Neural cell (in vitro differentiated cells): Measurements from ENCODE around the gene FXN. TPM values are rescaled to one million over a fixed set of nuclear protein-coding genes. Genes with fewer than 3 reads are reported as not detected.
A peak's percentile ranks its signal among the peaks of the same experiment; 100 is the strongest.

Source experiments
- H2AFZ ChIP-seq: fragments of 200-600, 300-800 bp; sonication (generic), shearing (Covaris generic); 2 replicates; pipeline ENCODE4 v1.6.0; 2014; ENCODE audit warnings: low read depth, mild to moderate bottlenecking, antibody characterized with exemption, low read length, moderate library complexity
- H3F3A ChIP-seq: fragments of 200-600 bp; shearing (Covaris generic); 2 replicates; pipeline ENCODE4 v1.6.1; 2016; ENCODE audit warnings: mild to moderate bottlenecking, moderate library complexity, mixed read lengths, antibody characterized with exemption, low read length; ENCODE audit not compliant: insufficient read depth, poor library complexity, severe bottlenecking
- H3K27ac ChIP-seq: fragments of 200-600, 300-800 bp; sonication (generic), shearing (Covaris generic); 2 replicates; pipeline ENCODE4 v1.5.1; 2014; ENCODE audit warnings: mild to moderate bottlenecking, low read length, moderate library complexity
- H3K27me3 ChIP-seq: fragments of 300-800, 200-600 bp; sonication (generic), shearing (Covaris generic); 2 replicates; pipeline ENCODE4 v1.6.0; 2014; ENCODE audit warnings: mild to moderate bottlenecking, low read depth, low read length, moderate library complexity; ENCODE audit not compliant: insufficient read depth
- H3K36me3 ChIP-seq: fragments of 300-800, 200-600 bp; sonication (generic), shearing (Covaris generic); 2 replicates; pipeline ENCODE4 v1.5.1; 2014; ENCODE audit warnings: mild to moderate bottlenecking, antibody characterized with exemption, low read length, moderate library complexity; ENCODE audit not compliant: insufficient read depth
- H3K4me2 ChIP-seq: fragments of 300-800, 200-600 bp; sonication (generic), shearing (Covaris generic); 2 replicates; pipeline ENCODE4 v1.6.0; 2014; ENCODE audit warnings: mild to moderate bottlenecking, low read length
- H3K4me3 ChIP-seq: fragments of 300-800, 200-600 bp; sonication (generic), shearing (Covaris generic); 2 replicates; pipeline ENCODE4 v1.5.1; 2014; ENCODE audit warnings: mild to moderate bottlenecking, low read length, moderate library complexity
- H3K79me2 ChIP-seq: fragments of 200-600 bp; shearing (Covaris generic); replicated peaks from 2 replicates; pipeline ENCODE4 v1.6.0; 2014; ENCODE audit warnings: mild to moderate bottlenecking, low read length, moderate library complexity; ENCODE audit not compliant: insufficient read depth
- H3K9ac ChIP-seq: fragments of 300-800, 200-600 bp; sonication (generic), shearing (Covaris generic); 2 replicates; pipeline ENCODE4 v1.6.1; 2016; ENCODE audit warnings: mild to moderate bottlenecking, low read length, mixed read lengths
- H3K9me2 ChIP-seq: fragments of 200-600 bp; shearing (Covaris generic); 2 replicates; pipeline ENCODE4 v1.6.1; 2016; ENCODE audit warnings: mild to moderate bottlenecking, low read length, mixed read lengths; ENCODE audit not compliant: insufficient read depth
- H3K9me3 ChIP-seq: fragments of 200-600, 300-800 bp; sonication (generic), shearing (Covaris generic); 2 replicates; pipeline ENCODE4 v1.6.1; 2016; ENCODE audit warnings: mild to moderate bottlenecking, mixed run types, low read length, moderate library complexity, mixed read lengths
- H4K20me1 ChIP-seq: fragments of 200-600 bp; shearing (Covaris generic); 2 replicates; pipeline ENCODE4 v1.6.1; 2016; ENCODE audit warnings: mild to moderate bottlenecking, mixed run types; ENCODE audit not compliant: insufficient read depth
- EP300 ChIP-seq: fragments of 450-650 bp; conservative IDR thresholded peaks from 2 replicates; pipeline ENCODE4 v1.6.1; 2014; ENCODE audit warnings: antibody characterized with exemption, mild to moderate bottlenecking, moderate library complexity; ENCODE audit not compliant: poor library complexity, severe bottlenecking
- EZH2 ChIP-seq: fragments of 200-600, 300-800 bp; shearing (Covaris generic), sonication (generic); IDR thresholded peaks from 2 replicates; pipeline ENCODE4 v1.6.1; 2014; ENCODE audit warnings: antibody characterized with exemption, low read length, borderline replicate concordance, mild to moderate bottlenecking; ENCODE audit not compliant: insufficient read depth, poor library complexity, severe bottlenecking
- MXI1 ChIP-seq: fragments of 450-650 bp; conservative IDR thresholded peaks from 2 replicates; pipeline ENCODE4 v1.6.1; 2014; ENCODE audit warnings: antibody characterized with exemption, mild to moderate bottlenecking; ENCODE audit not compliant: poor library complexity, severe bottlenecking
- POLR2AphosphoS5 ChIP-seq: IDR thresholded peaks from 2 replicates; pipeline ENCODE4 v1.6.1; 2012
- RAD21 ChIP-seq: fragments of 450-650 bp; conservative IDR thresholded peaks from 2 replicates; pipeline ENCODE4 v1.6.1; 2014; ENCODE audit warnings: antibody characterized with exemption, mild to moderate bottlenecking, moderate library complexity
- SMC3 ChIP-seq: fragments of 450-650 bp; conservative IDR thresholded peaks from 2 replicates; pipeline ENCODE4 v1.6.1; 2014; ENCODE audit warnings: antibody characterized with exemption, mild to moderate bottlenecking, moderate library complexity; ENCODE audit not compliant: poor library complexity
- TAF1 ChIP-seq: IDR thresholded peaks from 2 replicates; pipeline ENCODE4 v1.6.1; 2012; ENCODE audit warnings: low read depth
- polyA plus RNA-seq: library from polyadenylated mRNA; depleted of rRNA; stranded (reverse); fragments of >200 nt; gene quantifications from 2 replicates; pipeline ENCODE4 v1.2.3, GENCODE V29; 2014
- TF ChIP-seq, protein P1 (sequence below): IDR thresholded peaks from 2 replicates; pipeline ENCODE4 v1.6.1; 2012; ENCODE audit warnings: borderline replicate concordance
- TF ChIP-seq, protein P2 (sequence below): fragments of 450-650 bp; IDR thresholded peaks from 2 replicates; pipeline ENCODE4 v1.5.1; 2014; ENCODE audit warnings: antibody characterized with exemption, mild to moderate bottlenecking, moderate library complexity; ENCODE audit not compliant: poor library complexity, severe bottlenecking

FXN gene
- polyA plus RNA-seq, 1 donor from 2014 or later, result 3.5 TPM

DNA sequence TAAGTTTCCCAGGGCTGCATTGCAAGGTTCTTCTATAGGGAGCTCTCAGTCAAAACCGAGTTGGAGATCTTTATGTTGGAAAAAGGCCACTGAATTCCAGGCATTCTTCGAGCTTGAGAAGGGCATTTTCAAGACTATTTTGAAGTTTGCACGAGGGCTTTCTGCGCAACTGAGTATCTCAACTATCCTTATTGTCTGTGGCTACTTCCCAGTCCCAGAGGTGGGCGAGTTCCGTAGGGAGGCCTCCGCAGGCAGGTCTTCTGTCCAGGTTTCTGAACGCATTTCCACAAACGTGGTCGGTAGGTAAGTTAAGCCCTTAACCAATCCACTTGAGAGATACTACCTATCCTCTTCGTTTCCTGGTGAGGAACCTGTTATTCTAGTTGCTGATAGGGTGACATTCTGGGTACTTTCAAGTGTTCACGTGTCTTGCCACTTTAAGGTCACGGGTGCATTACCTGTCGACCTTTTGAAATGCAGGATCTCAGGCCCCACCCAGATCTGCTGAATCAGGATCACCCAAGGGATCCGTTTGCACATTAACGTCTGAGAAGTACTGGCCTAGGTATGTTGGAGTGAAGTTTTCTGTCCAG, 87.1 kb downstream of the FXN start:
- Histone ChIP-seq H3K4me3 (peak overlapping the region; percentile 80), H3K79me2 (no peaks in the 10 kb centered on the region), H3K27ac (no peak overlapping the region), H3K9me2 (no peaks in the 10 kb centered on the region), H3K9ac (no peak overlapping the region), H2AFZ (no peak overlapping the region), H3K36me3 (no peaks in the 10 kb centered on the region), H3K9me3 (no peaks in the 10 kb centered on the region), H3K4me2 (peak overlapping the region; percentile 90), H3F3A (no peaks in the 10 kb centered on the region), H4K20me1 (no peaks in the 10 kb centered on the region), H3K27me3 (peaks cover 32% of the 10 kb centered on the region)
- TF ChIP-seq TAF1 (no peak), POLR2AphosphoS5 (no peak), EZH2 (no peak), MXI1 (no peak), RAD21 (no peak), EP300 (no peak), SMC3 (no peak)
- TF ChIP-seq, protein P1, sequence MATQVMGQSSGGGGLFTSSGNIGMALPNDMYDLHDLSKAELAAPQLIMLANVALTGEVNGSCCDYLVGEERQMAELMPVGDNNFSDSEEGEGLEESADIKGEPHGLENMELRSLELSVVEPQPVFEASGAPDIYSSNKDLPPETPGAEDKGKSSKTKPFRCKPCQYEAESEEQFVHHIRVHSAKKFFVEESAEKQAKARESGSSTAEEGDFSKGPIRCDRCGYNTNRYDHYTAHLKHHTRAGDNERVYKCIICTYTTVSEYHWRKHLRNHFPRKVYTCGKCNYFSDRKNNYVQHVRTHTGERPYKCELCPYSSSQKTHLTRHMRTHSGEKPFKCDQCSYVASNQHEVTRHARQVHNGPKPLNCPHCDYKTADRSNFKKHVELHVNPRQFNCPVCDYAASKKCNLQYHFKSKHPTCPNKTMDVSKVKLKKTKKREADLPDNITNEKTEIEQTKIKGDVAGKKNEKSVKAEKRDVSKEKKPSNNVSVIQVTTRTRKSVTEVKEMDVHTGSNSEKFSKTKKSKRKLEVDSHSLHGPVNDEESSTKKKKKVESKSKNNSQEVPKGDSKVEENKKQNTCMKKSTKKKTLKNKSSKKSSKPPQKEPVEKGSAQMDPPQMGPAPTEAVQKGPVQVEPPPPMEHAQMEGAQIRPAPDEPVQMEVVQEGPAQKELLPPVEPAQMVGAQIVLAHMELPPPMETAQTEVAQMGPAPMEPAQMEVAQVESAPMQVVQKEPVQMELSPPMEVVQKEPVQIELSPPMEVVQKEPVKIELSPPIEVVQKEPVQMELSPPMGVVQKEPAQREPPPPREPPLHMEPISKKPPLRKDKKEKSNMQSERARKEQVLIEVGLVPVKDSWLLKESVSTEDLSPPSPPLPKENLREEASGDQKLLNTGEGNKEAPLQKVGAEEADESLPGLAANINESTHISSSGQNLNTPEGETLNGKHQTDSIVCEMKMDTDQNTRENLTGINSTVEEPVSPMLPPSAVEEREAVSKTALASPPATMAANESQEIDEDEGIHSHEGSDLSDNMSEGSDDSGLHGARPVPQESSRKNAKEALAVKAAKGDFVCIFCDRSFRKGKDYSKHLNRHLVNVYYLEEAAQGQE, result no peak
- TF ChIP-seq, protein P2, sequence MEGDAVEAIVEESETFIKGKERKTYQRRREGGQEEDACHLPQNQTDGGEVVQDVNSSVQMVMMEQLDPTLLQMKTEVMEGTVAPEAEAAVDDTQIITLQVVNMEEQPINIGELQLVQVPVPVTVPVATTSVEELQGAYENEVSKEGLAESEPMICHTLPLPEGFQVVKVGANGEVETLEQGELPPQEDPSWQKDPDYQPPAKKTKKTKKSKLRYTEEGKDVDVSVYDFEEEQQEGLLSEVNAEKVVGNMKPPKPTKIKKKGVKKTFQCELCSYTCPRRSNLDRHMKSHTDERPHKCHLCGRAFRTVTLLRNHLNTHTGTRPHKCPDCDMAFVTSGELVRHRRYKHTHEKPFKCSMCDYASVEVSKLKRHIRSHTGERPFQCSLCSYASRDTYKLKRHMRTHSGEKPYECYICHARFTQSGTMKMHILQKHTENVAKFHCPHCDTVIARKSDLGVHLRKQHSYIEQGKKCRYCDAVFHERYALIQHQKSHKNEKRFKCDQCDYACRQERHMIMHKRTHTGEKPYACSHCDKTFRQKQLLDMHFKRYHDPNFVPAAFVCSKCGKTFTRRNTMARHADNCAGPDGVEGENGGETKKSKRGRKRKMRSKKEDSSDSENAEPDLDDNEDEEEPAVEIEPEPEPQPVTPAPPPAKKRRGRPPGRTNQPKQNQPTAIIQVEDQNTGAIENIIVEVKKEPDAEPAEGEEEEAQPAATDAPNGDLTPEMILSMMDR, result no peak

DNA sequence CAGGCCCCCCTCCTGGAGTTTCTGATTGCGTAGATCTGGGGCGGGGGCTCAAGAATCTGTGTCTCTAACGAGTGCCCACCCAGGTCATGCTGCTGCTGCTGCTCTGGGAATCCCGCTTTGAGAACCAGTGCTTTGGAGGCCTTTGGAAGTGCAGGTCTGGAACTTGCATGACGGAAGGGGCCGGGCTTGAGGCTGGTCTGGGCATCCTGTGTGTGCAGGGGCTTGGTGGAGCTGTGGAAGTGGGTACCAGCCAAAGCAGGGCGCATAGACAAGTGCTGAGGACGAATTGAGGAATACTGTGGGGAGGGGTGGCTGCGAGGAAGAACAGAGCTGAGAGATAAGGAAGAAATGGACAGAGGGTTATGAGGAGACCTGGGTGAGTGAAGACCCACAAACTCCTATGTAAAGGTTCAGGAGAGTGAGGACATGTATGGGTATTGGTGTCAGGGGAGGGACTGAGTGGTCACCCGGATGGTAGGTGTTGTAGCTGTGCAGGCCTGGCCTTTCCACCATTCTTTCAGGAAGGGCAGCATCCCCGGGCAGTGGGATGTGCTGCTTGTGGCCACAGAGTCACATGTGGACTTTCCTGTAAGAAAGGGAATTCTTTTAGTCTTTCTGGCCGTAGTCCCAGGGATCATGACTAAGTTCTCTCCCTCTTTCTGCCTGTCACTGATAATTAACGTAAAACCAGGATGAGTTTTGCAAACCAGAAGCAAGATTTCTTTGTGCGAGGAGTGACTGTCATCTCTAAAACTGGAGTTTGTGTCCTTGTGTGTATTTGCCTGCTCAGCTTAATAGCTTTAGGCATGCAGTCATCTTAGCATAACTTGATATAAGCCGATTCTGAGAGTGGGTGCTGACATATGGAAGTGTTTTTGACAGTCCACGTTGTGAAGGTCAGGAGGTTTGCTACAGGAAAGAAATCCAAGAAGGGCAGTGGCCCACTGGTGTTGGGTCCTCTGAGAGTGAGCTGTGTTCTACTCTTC, 95.2 kb downstream of the FXN start:
- no peak overlapping the region for H2AFZ ChIP-seq
- no peaks in the 10 kb centered on the region for H3F3A ChIP-seq
- no peak overlapping the region for H3K9ac ChIP-seq
- H3K4me2 ChIP-seq, result no peak overlapping the region
- TF ChIP-seq TAF1 (no peak), EP300 (no peak), POLR2AphosphoS5 (no peak), MXI1 (no peak), SMC3 (no peak), EZH2 (no peak), RAD21 (no peak)
- TF ChIP-seq, protein P1, result no peak
- TF ChIP-seq, protein P2, result no peak
- H3K4me3 ChIP-seq, result no peak overlapping the region
- no peak overlapping the region for H3K27ac ChIP-seq
- H4K20me1 ChIP-seq, result no peaks in the 10 kb centered on the region
- no peaks in the 10 kb centered on the region for H3K9me3 ChIP-seq
- no peaks in the 10 kb centered on the region for H3K27me3 ChIP-seq
- no peaks in the 10 kb centered on the region for H3K36me3 ChIP-seq
- no peaks in the 10 kb centered on the region for H3K9me2 ChIP-seq
- H3K79me2 ChIP-seq, result no peaks in the 10 kb centered on the region
